ENCODE results near the gene PET117. TPM values are rescaled to one million over a fixed set of nuclear protein-coding genes. Genes with fewer than 3 reads are reported as not detected.
"Not testable (repeated sequence)": the region's sequence is repeated elsewhere in the genome, so short reads cannot be mapped to it uniquely, and the experiment has no call there.

The PET117 gene
- 11.7 TPM for total RNA-seq
- long read RNA-seq, transcript PET117-201 (2 exons, 1,141 nt), result major isoform, 13 of 13 reads
- long read RNA-seq, partial matches to known transcripts, result 0 of 13 reads
- long read RNA-seq, other reads (novel, unspliced or antisense), result 0 of 13 reads

- Histone ChIP-seq H3K4me1 (peaks cover 18% of the 10 kb centered on the region), H3K36me3 (peaks cover 5% of the 10 kb centered on the region), H3K27me3 (no peaks in the 10 kb centered on the region), H3K4me3 (peak within 1 kb of the TSS; percentile 97), H3K27ac (peak within 1 kb of the TSS; percentile 96), H3K9me3 (no peaks in the 10 kb centered on the region)
- intact Hi-C loops (cut with DNase I), result no loop called here
- TF ChIP-seq CTCF (IDR thresholded peaks at IDR 0.05), result no peak
- ATAC-seq (peak; percentile 99), DNase-seq (peak; percentile 96)
Measured at GRCh38 chr20:18137412-18138265, at the start of gene PET117, which contains the start of gene KAT14. TSS of gene PET117 (plus strand) at chr20:18137863. CDS start at chr20:18137956, 93 bp downstream. TSS of gene KAT14 (plus strand) at chr20:18137863. CDS start at chr20:18142661, 4,798 bp downstream.

- intact Hi-C loops (cut with DNase I); H3K4me1 ChIP-seq; H3K4me3 ChIP-seq; H3K27me3 ChIP-seq; ATAC-seq; DNase-seq; H3K27ac ChIP-seq; H3K9me3 ChIP-seq; H3K36me3 ChIP-seq: not testable (repeated sequence)
Measured at GRCh38 chr20:18088298-18088697, 49.4 kb upstream of the PET117 start.

GRCh38 chr20:18088841-18089240 lies 48.8 kb upstream of the PET117 start:
- H3K27me3 ChIP-seq, result not testable (repeated sequence)

GRCh38 chr20:18090044-18090443 lies 47.6 kb upstream of the PET117 start:
- ATAC-seq, result no peak
- Histone ChIP-seq H3K9me3 (no peaks in the 10 kb centered on the region), H3K27me3 (peaks cover 10% of the 10 kb centered on the region), H3K4me1 (no peaks in the 10 kb centered on the region), H3K27ac (no peak overlapping the region), H3K36me3 (no peaks in the 10 kb centered on the region), H3K4me3 (no peak overlapping the region)
- no peak for DNase-seq
- intact Hi-C loops (cut with DNase I), result no loop called here
- TF ChIP-seq CTCF (IDR thresholded peaks at IDR 0.05), result no peak

More at GRCh38 chr20:18088841-18089240, 48.8 kb upstream of the PET117 start:
- DNase-seq; H3K36me3 ChIP-seq; H3K4me3 ChIP-seq; H3K9me3 ChIP-seq; H3K27ac ChIP-seq; H3K4me1 ChIP-seq; intact Hi-C loops (cut with DNase I); ATAC-seq: not testable (repeated sequence)

GRCh38 chr20:18090477-18090876 lies 47.2 kb upstream of the PET117 start:
- intact Hi-C loops (cut with DNase I), result no loop called here
- Histone ChIP-seq H3K36me3 (no peaks in the 10 kb centered on the region), H3K27ac (no peak overlapping the region), H3K27me3 (peaks cover 10% of the 10 kb centered on the region), H3K9me3 (no peaks in the 10 kb centered on the region), H3K4me1 (no peaks in the 10 kb centered on the region), H3K4me3 (no peak overlapping the region)
- DNase-seq, result no peak
- no peak for ATAC-seq
- no peak for TF ChIP-seq CTCF (IDR thresholded peaks at IDR 0.05)

- Histone ChIP-seq H3K27ac (no peak overlapping the region), H3K4me1 (no peaks in the 10 kb centered on the region), H3K27me3 (peaks cover 10% of the 10 kb centered on the region), H3K9me3 (no peaks in the 10 kb centered on the region), H3K36me3 (no peaks in the 10 kb centered on the region), H3K4me3 (no peak overlapping the region)
- DNase-seq, result no peak
- intact Hi-C loops (cut with DNase I), result no loop called here
- no peak for TF ChIP-seq CTCF (IDR thresholded peaks at IDR 0.05)
- no peak for ATAC-seq
Measured at GRCh38 chr20:18091623-18092022, 46.0 kb upstream of the PET117 start.

Measured in upper lobe of right lung (tissue), 1 donor.